GM12865 (cell line): ENCODE data around the gene CEP112.

Experiments
- DNase-seq: peaks from one replicate; pipeline ENCODE4 v3.0.0; 2010; ENCODE audit warnings: low read depth
- H3K4me3 ChIP-seq: 2 replicates; pipeline ENCODE4 v1.5.1; 2011; ENCODE audit warnings: mild to moderate bottlenecking, low read depth, low read length, control low read depth
- CTCF ChIP-seq: IDR thresholded peaks from 2 replicates; pipeline ENCODE4 v1.5.1; 2011; ENCODE audit warnings: low read length, control low read depth, low read depth, inconsistent platforms; ENCODE audit not compliant: insufficient read depth; ENCODE audit errors: missing control alignments

The CEP112 gene

DNA sequence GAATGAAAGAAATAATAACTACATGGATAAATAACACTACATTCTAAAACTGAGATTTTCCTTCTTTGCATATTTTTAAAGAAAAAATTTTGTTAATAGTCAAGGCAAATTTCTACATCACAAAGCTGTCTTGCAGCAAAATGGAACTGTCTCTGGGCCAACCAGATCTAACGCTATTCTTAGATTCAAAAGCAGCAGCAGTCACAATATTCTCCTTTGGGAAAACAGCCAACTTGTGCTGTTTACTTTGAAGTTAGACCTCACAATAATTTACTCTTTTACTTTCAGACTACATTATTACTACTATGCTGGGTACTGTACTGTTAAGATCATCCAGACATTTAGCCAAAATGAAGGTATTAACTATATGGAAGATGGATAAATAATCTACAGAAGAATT, 189.1 kb downstream of the CEP112 start:
- DNase-seq = no peak
- no peak overlapping the region for H3K4me3 ChIP-seq
- TF ChIP-seq CTCF = no peak

DNA sequence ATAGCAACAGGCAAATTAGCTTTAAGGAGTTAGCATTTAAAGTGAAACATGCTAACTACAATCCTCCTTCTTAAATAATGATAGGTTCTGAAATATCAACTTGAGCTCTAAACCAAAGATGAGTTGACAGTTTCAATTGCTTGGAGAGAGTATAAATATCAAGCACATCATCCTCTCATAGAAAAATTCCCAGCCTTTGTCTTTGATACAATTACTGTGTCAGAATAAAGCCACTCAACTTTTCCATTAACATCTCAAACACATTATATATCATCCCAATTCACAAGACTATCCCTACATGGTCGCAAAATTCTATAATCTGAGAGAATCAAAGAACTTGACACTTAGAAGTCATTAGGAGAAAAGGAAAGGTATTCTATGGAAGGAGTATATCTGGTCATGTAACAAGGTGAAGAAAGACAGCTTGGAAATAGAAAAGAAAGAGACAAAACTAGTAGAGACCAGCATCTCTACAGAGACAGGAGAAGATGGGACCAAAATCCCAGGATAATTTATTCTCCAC, 189.8 kb downstream of the CEP112 start:
- no peak overlapping the region for H3K4me3 ChIP-seq
- TF ChIP-seq CTCF = no peak
- no peak for DNase-seq

DNA sequence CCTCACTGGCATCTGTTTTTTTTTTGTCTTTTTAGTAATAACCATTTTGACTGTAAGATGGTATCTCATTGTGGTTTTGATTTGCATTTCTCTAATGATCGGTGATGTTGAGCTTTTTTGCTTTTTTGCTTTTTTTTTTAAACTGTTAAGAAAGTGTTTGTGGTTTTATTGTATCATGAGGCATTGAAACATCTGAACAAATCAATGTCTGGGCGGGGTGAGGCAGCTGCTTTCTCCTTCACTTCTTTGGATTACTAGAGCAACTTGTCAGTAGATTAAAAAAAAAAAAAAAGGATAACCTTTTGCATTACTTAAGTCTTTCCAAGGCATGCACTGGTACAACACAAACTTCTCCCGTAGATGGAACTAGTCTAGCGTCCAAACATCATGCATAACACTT, 191.7 kb downstream of the CEP112 start:
- H3K4me3 ChIP-seq = no peak overlapping the region
- DNase-seq = no peak
- TF ChIP-seq CTCF = no peak

DNA sequence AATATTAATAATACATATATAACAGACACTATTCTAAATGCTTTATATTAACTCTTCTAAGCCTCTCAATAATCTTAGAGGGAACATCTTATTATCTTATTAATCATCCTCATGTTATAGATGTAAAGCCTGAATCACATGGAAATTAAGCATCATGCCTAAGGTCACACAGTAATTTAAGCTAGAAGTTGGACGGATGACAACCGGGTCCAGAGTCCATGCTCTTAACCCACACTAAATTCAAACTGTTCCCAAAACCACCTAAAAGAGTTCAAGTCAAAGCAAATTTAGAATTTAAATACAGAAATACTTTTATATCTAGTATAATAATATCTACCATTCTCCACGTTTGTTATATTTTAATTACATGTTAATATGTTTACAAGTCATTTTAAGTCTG, 193.3 kb downstream of the CEP112 start:
- TF ChIP-seq CTCF = no peak
- no peak for DNase-seq
- H3K4me3 ChIP-seq = no peak overlapping the region

GRCh38 chr17:65994679-65995078, 197.3 kb downstream of the CEP112 start:
- no peak for TF ChIP-seq CTCF
- no peak overlapping the region for H3K4me3 ChIP-seq
- DNase-seq = peak; percentile 22

GRCh38 chr17:65994114-65994513, 197.8 kb downstream of the CEP112 start:
- DNase-seq = no peak
- no peak for TF ChIP-seq CTCF
- H3K4me3 ChIP-seq = no peak overlapping the region

DNA sequence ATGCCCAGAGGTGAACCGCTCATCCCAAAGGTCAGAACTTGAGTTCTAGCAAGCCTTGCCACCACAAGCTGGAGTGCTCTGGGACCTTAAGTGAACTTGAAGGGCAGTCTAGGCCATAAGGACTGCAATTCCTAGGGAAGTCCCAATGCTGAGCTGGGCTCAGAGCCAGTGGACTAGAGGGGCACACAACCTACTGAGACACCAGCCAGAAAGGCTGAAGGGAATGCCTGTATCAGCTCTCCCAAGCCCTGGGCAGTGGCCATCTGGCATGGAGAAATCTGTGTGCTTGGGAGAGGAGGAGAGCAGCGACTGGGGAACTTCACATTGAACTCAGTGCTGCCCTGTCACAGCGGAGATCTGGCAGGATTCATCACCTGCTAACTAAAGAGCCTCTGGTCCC, 201.3 kb downstream of the CEP112 start:
- TF ChIP-seq CTCF = no peak
- no peak overlapping the region for H3K4me3 ChIP-seq
- no peak for DNase-seq
